ENCODE data around the gene C19orf73. TPM values are rescaled to one million over a fixed set of nuclear protein-coding genes. Genes with fewer than 3 reads are reported as not detected.

Gene C19orf73
- total RNA-seq, 4 donors from 2014 or later = 0.83 to 3.3 (median 1.9) TPM

DNA sequence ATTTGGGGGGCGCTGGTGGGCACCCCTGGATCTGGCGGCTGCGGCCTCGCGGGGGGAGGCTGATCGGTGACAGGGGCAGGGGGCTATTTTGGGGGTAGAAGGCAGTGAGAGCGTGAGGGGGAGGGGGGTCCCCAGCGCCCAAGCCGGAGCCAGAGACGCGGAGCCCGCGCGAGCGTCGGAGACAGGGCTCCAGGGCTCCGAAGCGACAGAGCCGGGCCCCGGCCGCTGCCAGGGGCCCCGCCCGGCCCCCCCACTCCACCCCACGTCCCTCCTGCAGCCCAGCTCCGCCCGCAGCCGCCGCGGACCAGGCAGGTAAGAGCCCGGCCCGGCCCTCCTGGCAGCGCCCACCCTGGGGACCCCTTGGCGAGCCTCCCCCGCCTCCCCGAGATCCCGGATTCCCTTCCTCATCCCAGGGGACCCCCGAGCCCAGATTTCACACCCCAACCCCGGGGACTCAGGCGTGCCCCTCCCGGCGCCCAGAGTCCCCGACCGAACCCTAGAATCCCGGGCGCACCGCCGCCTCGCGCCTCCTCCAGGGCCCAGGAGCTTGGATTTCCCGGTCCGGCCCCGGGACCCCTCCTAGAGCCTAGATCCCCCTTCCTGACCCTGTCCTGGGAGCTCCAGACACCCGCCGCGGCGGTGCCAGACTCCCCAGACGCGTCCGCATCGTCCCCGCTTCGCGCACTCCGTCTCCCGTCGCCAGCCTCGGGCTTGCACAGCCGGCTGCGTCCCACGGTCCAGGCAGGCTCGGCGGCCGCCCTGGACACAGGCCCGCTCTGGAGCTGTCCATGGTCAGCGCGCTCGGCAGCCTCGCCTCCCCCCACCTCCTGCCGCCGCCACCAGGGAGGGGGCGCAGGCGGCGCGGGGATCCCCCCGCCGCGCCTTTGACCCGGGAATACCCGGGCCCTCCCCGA lies 725 bp upstream of the C19orf73 start, which contains the start of gene PPFIA3:
TSS of gene PPFIA3 (plus strand) at position 134 of the 914 bp plus-strand sequence. CDS start 8,330 bp downstream, outside the sequence.
- peak within 1 kb of the TSS; percentile 92 to 99 (median 97) for H3K27ac ChIP-seq (replicated peaks in 1 of 4)
- TF ChIP-seq POLR2A (IDR thresholded peaks at IDR 0.05; ENCODE audit: low read depth) (no peak), EP300 (IDR thresholded peaks at IDR 0.05) (no peak), POLR2AphosphoS5 (IDR thresholded peaks at IDR 0.05) (no peak)
- TF ChIP-seq, protein P1, sequence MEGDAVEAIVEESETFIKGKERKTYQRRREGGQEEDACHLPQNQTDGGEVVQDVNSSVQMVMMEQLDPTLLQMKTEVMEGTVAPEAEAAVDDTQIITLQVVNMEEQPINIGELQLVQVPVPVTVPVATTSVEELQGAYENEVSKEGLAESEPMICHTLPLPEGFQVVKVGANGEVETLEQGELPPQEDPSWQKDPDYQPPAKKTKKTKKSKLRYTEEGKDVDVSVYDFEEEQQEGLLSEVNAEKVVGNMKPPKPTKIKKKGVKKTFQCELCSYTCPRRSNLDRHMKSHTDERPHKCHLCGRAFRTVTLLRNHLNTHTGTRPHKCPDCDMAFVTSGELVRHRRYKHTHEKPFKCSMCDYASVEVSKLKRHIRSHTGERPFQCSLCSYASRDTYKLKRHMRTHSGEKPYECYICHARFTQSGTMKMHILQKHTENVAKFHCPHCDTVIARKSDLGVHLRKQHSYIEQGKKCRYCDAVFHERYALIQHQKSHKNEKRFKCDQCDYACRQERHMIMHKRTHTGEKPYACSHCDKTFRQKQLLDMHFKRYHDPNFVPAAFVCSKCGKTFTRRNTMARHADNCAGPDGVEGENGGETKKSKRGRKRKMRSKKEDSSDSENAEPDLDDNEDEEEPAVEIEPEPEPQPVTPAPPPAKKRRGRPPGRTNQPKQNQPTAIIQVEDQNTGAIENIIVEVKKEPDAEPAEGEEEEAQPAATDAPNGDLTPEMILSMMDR (IDR thresholded peaks at IDR 0.05) = no peak
- peaks cover 27 to 40% (median 38%) of the 10 kb centered on the region in 4 donors for H3K4me1 ChIP-seq
- no peak for DNase-seq (ENCODE audit: extremely low spot score)
- H3K27me3 ChIP-seq = no peaks in the 10 kb centered on the region
- peaks cover 0 to 4% (median 0%) of the 10 kb centered on the region in 4 donors for H3K36me3 ChIP-seq
- peak within 1 kb of the TSS; percentile 63 to 86 (median 70) for H3K4me3 ChIP-seq
- H3K9me3 ChIP-seq = no peaks in the 10 kb centered on the region
- WGBS = under 1% methylated on average over 33 of the region's 90 CpGs
- intact Hi-C loops (cut with DNase I) = no loop called here

DNA sequence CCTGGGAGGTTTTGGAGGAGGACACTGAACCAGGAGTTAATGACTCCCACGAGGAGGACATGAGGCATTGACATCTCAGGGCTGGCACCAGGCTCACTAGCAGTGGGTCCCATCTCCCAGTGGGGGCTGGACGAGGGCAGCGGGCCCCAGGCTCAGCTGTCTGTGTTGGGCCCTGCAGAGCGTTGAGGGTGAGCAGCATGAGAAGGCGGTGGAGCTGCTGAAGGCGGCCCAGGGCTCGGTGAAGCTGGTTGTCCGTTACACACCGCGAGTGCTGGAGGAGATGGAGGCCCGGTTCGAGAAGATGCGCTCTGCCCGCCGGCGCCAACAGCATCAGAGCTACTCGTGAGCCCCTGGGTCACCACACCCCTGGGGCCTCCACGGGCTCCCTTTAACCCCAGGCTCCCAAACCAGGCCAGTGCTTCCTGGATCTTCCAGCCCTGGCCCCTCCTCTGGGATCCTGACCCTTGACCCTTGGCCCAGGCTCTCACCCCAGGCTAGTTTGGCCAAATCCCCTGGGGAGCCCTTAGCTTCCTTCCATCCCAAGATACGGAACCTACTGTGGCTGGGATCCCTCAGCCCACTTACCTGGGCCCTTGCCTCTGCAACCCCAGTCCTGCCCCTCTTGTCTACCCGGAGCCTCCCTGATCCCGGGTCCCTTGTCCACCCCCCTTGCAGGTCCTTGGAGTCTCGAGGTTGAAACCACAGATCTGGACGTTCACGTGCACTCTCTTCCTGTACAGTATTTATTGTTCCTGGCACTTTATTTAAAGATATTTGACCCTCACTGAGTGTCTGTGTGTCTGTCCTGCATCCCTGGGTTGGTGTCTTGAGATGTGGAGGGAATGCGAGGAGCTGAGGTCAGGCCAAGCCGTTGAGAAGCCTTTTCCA lies 1.0 kb downstream of the C19orf73 start:
- DNase-seq (ENCODE audit: extremely low spot score) = no peak
- H3K27me3 ChIP-seq = no peaks in the 10 kb centered on the region
- H3K4me3 ChIP-seq = peak overlapping the region; percentile 63 to 86 (median 70)
- H3K9me3 ChIP-seq = no peaks in the 10 kb centered on the region
- 70% methylated on average over 24 of the region's 26 CpGs for WGBS
- H3K27ac ChIP-seq (replicated peaks in 1 of 4) = peak overlapping the region; percentile 92 to 99 (median 97)
- H3K4me1 ChIP-seq = peaks cover 35 to 57% (median 47%) of the 10 kb centered on the region in 4 donors
- intact Hi-C loops (cut with DNase I) = no loop called here
- no peak for TF ChIP-seq POLR2AphosphoS5 (IDR thresholded peaks at IDR 0.05)
- TF ChIP-seq EP300 (IDR thresholded peaks at IDR 0.05) = no peak
- no peak for TF ChIP-seq POLR2A (IDR thresholded peaks at IDR 0.05; ENCODE audit: low read depth)
- TF ChIP-seq, protein P1 (IDR thresholded peaks at IDR 0.05) = no peak
- peaks cover 0 to 4% (median 0%) of the 10 kb centered on the region in 4 donors for H3K36me3 ChIP-seq

GRCh38 chr19:49116544-49116943 lies 2.4 kb downstream of the C19orf73 start:
- intact Hi-C loops (cut with DNase I) = no loop called here
- Histone ChIP-seq H3K27ac (replicated peaks in 1 of 4) (peak overlapping the region in 1 of 4 donors; percentile 1), H3K4me1 (peaks cover 35 to 57% (median 47%) of the 10 kb centered on the region in 4 donors), H3K4me3 (no peak overlapping the region), H3K27me3 (no peaks in the 10 kb centered on the region), H3K9me3 (no peaks in the 10 kb centered on the region), H3K36me3 (peaks cover 0 to 4% (median 0%) of the 10 kb centered on the region in 4 donors)
- 57% methylated on average over 1 of the region's 1 CpG for WGBS
- no peak for DNase-seq (ENCODE audit: extremely low spot score)
- no peak for TF ChIP-seq EP300 (IDR thresholded peaks at IDR 0.05)
- TF ChIP-seq POLR2AphosphoS5 (IDR thresholded peaks at IDR 0.05) = no peak
- TF ChIP-seq, protein P1 (IDR thresholded peaks at IDR 0.05) = no peak
- TF ChIP-seq POLR2A (IDR thresholded peaks at IDR 0.05; ENCODE audit: low read depth) = no peak

GRCh38 chr19:49114630-49115363 lies 4.1 kb downstream of the C19orf73 start:
- 21% methylated on average over 28 of the region's 68 CpGs for whole genome bisulfite sequencing
- intact Hi-C loops (cut with DNase I) = loop anchor here (5.0 kb wide), 1 partner anchor 33 kb away; no protein-coding TSS in a partner anchor
- DNase-seq (ENCODE audit: extremely low spot score) = no peak
- H3K4me1 ChIP-seq = peaks cover 40 to 63% (median 50%) of the 10 kb centered on the region in 4 donors
- no peaks in the 10 kb centered on the region for H3K9me3 ChIP-seq
- TF ChIP-seq, protein P1 (IDR thresholded peaks at IDR 0.05) = no peak
- no peak for TF ChIP-seq EP300 (IDR thresholded peaks at IDR 0.05)
- TF ChIP-seq POLR2A (IDR thresholded peaks at IDR 0.05; ENCODE audit: low read depth) = no peak
- TF ChIP-seq POLR2AphosphoS5 (IDR thresholded peaks at IDR 0.05) = peak; percentile 44 to 45
- H3K36me3 ChIP-seq = peaks cover 0 to 4% (median 0%) of the 10 kb centered on the region in 4 donors
- H3K4me3 ChIP-seq = peak overlapping the region; percentile 89 to 97 (median 93)
- no peaks in the 10 kb centered on the region for H3K27me3 ChIP-seq
- peak overlapping the region; percentile 84 to 91 (median 90) for H3K27ac ChIP-seq (replicated peaks in 1 of 4)

All from esophagus muscularis mucosa (tissue), 4 donors.